Measurements from ENCODE around the gene DHRSX.
"Not testable (repeated sequence)": the region's sequence is repeated elsewhere in the genome, so short reads cannot be mapped to it uniquely, and the experiment has no call there.

Gene DHRSX

DNA sequence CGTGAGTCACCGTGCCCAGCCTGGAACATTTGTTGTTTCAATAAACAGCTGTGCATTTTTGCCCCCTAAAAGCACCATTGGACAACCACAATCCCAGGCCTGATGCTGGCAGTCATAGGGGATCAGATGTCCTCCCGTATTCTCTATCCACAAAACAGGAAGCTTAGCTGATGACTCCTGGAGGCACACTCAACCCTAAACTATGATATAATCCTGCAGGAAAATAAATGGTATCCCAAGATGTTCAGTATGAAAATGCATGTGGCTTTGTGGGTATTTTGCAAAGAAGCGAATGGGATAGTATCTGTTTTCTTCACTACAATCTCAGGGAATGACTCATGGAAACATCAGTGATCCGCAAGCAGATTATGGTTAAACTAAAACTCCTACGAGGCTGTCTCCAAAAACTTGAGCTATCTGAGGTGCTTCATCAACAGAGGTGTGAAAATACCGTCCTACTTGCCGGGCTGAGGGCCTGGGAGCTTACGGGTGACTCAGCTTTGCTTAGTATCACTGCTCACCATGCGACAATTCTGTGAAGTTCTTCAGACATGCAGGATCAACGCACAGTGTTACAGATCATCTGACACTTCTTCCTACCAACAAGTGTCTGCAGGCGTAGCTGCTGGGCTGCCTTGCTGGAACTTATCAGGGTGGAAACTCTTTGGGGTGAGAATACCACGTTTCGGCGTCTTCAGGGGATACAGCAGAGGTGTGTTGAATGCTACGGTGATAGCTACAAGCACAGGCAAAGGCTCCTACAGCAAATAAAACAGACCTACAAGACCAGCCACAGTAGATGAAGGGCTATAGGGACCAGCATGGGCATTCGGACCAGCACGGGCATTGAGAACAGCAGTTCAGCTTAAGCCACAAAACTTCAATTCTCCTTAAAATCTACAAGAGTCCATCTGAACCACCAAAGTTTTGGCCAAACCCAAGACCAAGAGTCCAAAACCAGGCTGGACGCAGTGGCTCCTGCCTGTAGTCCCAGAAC lies 148.5 kb downstream of the DHRSX start:
- no peak for DNase-seq (ENCODE audit: low spot score)
- POLR2A ChIA-PET (ENCODE audit: low non-redundant PET), result no interaction called here
- no peak overlapping the region for H3K27ac ChIP-seq
- TF ChIP-seq, protein P1, sequence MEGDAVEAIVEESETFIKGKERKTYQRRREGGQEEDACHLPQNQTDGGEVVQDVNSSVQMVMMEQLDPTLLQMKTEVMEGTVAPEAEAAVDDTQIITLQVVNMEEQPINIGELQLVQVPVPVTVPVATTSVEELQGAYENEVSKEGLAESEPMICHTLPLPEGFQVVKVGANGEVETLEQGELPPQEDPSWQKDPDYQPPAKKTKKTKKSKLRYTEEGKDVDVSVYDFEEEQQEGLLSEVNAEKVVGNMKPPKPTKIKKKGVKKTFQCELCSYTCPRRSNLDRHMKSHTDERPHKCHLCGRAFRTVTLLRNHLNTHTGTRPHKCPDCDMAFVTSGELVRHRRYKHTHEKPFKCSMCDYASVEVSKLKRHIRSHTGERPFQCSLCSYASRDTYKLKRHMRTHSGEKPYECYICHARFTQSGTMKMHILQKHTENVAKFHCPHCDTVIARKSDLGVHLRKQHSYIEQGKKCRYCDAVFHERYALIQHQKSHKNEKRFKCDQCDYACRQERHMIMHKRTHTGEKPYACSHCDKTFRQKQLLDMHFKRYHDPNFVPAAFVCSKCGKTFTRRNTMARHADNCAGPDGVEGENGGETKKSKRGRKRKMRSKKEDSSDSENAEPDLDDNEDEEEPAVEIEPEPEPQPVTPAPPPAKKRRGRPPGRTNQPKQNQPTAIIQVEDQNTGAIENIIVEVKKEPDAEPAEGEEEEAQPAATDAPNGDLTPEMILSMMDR (conservative IDR thresholded peaks at IDR 0.05; ENCODE audit: low read depth), result no peak
- CTCF ChIA-PET, result no interaction called here

DNA sequence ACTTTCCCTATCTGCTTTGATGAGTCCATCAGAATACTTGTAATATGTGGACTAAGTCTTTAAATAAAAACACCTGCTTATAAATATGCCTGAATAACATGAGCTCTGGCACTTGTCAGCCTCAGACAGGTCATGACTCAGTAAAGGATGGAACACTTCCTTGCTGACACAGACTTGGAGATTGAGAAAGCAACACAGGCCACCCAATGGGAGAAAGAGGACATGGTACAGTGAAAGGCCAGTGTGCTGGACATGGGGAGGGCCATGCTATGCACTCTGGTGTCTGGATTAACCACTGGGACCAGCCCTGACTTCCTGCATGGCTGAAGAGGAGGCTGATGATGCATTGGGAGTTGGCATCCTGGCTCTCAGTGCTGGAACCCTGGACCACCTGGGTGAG lies 149.5 kb downstream of the DHRSX start:
- H3K27ac ChIP-seq, result no peak overlapping the region
- ChIA-PET POLR2A (ENCODE audit: low non-redundant PET) (no interaction called here), CTCF (no interaction called here)
- TF ChIP-seq, protein P1 (conservative IDR thresholded peaks at IDR 0.05; ENCODE audit: low read depth), result no peak
- DNase-seq (ENCODE audit: low spot score), result no peak

DNA sequence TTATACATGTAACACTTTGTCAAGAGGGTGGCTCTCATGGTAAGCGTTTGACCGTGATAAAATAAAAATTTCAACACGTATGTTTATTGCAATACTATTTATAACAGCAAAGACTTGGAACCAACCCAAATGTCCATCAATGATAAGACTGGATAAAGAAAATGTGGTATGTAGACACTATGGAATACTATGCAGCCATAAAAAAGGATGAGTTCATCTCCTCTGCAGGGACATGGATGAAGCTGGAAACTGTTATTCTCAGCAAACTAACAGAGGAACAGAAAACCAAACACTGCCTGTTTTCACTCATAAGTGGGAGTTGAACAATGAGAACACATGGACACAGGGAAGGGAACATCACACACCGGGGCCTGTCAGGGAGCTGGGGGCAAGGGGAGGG lies 150.1 kb downstream of the DHRSX start:
- POLR2A ChIA-PET (ENCODE audit: low non-redundant PET); DNase-seq (ENCODE audit: low spot score); CTCF ChIA-PET; H3K27ac ChIP-seq: not testable (repeated sequence)

DNA sequence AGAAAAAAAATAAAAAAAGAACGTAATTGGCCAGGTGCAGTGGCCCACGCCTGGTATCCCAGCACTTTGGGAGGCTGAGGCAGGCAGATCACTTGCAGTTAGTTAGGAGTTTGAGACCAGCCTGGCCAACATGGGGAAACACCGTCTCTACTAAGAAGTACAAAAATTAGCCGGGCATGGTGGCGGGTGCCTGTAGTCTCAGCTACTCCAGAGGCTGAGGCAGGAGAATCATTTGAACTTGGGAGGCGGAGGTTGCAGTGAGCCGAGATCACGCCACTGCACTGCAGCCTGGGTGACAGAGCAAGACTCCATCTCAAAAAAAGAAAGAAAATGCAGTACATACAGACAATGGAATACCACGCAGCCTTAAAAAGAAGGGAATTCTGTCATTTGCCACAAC lies 150.7 kb downstream of the DHRSX start:
- DNase-seq (ENCODE audit: low spot score), result not testable (repeated sequence)

DNA sequence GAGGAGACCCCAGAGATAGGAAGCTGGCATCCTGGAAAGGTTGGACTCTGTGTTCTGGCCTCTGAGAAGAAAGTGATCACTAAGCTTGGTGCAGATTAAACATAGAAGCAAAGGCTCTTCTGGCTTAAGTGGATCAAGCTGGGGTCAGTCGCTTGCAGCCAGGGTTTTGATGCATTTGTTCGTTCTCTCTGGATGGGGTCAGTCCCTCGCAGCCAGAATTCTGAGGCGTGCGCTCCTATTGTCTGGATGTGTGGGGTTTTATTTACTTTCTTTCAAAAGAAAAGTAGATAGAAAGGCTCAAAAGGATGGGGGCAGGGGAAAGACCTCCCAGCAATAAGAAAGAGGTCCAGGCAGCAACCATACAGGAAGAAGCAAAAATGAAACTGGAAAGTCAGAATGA lies 152.6 kb downstream of the DHRSX start:
- no peak for DNase-seq (ENCODE audit: low spot score)
- ChIA-PET CTCF (no interaction called here), POLR2A (ENCODE audit: low non-redundant PET) (no interaction called here)
- H3K27ac ChIP-seq, result no peak overlapping the region
- TF ChIP-seq, protein P1 (conservative IDR thresholded peaks at IDR 0.05; ENCODE audit: low read depth), result no peak

More for the DNA sequence above, 150.7 kb downstream of the DHRSX start:
- POLR2A ChIA-PET (ENCODE audit: low non-redundant PET); CTCF ChIA-PET; H3K27ac ChIP-seq: not testable (repeated sequence)

DNA sequence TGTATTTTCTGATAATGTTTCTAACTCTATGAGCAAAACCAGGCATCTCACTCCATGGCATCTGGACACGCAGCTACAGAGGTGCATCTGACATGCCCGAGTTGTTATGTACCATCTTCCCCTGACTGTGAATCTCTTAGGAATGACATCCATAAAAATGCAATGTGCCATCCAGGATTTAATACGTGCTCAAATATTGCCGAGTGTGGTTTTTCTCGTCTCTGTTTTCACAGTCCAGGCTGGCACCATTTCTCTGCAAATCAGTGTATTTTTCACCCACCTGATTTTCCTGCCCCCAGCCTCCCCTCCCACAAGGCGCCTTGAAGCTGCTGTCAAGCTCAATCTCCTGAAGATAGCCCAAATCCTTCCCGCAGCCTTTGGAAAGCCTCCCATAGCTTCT lies 154.6 kb downstream of the DHRSX start:
- CTCF ChIA-PET, result no interaction called here
- no peak for DNase-seq (ENCODE audit: low spot score)
- POLR2A ChIA-PET (ENCODE audit: low non-redundant PET), result no interaction called here
- no peak overlapping the region for H3K27ac ChIP-seq
- TF ChIP-seq, protein P1 (conservative IDR thresholded peaks at IDR 0.05; ENCODE audit: low read depth), result no peak

DNA sequence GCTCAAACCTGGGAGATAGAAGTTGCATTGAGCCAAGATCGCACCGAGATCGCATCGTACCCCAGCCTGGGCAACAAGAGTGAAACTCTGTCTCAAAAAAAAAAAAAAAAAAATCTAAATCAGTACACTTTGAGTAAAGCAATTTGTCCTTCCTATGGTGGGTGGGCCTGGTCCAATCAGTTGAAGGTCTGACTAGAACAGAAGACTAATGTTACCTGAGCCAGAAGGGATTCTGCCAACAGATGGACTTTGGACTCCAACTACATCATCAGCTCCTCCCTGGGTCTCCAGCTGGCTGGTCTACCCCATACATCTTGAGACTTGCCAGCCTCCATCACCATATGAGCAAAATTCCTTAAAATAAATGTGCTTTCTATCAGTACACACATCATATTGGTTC lies 155.2 kb downstream of the DHRSX start:
- TF ChIP-seq, protein P1 (conservative IDR thresholded peaks at IDR 0.05; ENCODE audit: low read depth), result no peak
- CTCF ChIA-PET, result no interaction called here
- POLR2A ChIA-PET (ENCODE audit: low non-redundant PET), result no interaction called here

More for the DNA sequence above, 155.2 kb downstream of the DHRSX start:
- DNase-seq (ENCODE audit: low spot score), result no peak
- no peak overlapping the region for H3K27ac ChIP-seq

All from RWPE1 (cell line).